SJSA1 (cell line): ENCODE results near the gene PSAPL1. TPM values are rescaled to one million over a fixed set of nuclear protein-coding genes. Genes with fewer than 3 reads are reported as not detected.

ENCODE experiments used
- DNase-seq, 2 experiments: peaks; one replicate each; pipeline ENCODE4 v3.0.0-alpha.2; 2015 to 2020; ENCODE audit warnings: low spot score in 2 of 2, low read depth in 1 of 2
- H3K27ac ChIP-seq: fragments of 250-450 bp; sonication (Bioruptor Pico); 2 replicates; pipeline ENCODE4 v1.5.1; 2020; ENCODE audit warnings: mild to moderate bottlenecking, moderate library complexity
- H3K27me3 ChIP-seq: fragments of 250-450 bp; sonication (Bioruptor Pico); replicated peaks from 2 replicates; pipeline ENCODE4 v1.5.1; 2020; ENCODE audit warnings: mild to moderate bottlenecking, moderate library complexity
- H3K36me3 ChIP-seq: fragments of 250-450 bp; sonication (Bioruptor Pico); 2 replicates; pipeline ENCODE4 v1.5.1; 2020; ENCODE audit warnings: mild to moderate bottlenecking
- H3K4me1 ChIP-seq: fragments of 250-450 bp; sonication (Bioruptor Pico); replicated peaks from 2 replicates; pipeline ENCODE4 v1.6.1; 2021; ENCODE audit warnings: mild to moderate bottlenecking
- H3K4me3 ChIP-seq: fragments of 250-450 bp; sonication (Bioruptor Pico); 2 replicates; pipeline ENCODE4 v1.5.1; 2020; ENCODE audit warnings: mild to moderate bottlenecking
- H3K9me3 ChIP-seq: fragments of 250-450 bp; sonication (Bioruptor Pico); replicated peaks from 2 replicates; pipeline ENCODE4 v1.5.1; 2020; ENCODE audit warnings: mild to moderate bottlenecking
- total RNA-seq: library from RNA; depleted of rRNA; stranded (reverse); fragments of >200 nt; shearing (Covaris generic); gene quantifications from 2 replicates; pipeline ENCODE4 v1.2.3, GENCODE V29; 2014

PSAPL1 gene
- total RNA-seq, 1 experiment from 2014 or later: not detected

DNA sequence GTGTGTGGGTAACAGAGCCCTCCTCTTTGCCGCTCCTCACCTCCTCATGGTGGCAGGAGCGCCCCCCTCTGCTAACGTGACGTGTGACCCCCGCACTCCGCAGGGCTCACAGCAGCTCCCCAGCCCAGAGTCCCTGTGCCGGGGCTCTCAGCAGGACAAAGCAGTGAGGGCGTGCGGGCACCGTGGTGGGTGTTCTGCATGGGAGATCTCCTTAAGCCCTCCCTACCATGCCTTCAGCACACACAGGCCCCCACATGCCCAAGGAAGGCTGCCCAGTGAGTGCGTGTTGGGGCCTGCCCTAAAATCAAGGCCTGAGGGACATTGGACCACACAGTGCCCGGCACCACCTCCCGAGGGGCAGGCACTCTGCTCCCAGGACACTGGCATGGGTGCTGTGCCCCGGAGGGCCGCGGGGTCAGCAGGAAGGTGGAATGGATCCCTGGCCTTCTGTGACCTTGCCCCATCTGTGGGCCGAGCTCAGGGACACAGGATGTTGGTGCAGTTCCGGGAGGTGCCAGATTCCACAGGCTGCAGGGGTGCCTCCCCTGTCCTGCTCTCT lies 10.1 kb downstream of the PSAPL1 start:
- Histone ChIP-seq H3K4me3 (no peak overlapping the region), H3K4me1 (no peaks in the 10 kb centered on the region), H3K9me3 (no peaks in the 10 kb centered on the region), H3K27ac (no peak overlapping the region), H3K27me3 (no peaks in the 10 kb centered on the region), H3K36me3 (no peaks in the 10 kb centered on the region)
- peak in 1 of 2 experiments; percentile 8 for DNase-seq

DNA sequence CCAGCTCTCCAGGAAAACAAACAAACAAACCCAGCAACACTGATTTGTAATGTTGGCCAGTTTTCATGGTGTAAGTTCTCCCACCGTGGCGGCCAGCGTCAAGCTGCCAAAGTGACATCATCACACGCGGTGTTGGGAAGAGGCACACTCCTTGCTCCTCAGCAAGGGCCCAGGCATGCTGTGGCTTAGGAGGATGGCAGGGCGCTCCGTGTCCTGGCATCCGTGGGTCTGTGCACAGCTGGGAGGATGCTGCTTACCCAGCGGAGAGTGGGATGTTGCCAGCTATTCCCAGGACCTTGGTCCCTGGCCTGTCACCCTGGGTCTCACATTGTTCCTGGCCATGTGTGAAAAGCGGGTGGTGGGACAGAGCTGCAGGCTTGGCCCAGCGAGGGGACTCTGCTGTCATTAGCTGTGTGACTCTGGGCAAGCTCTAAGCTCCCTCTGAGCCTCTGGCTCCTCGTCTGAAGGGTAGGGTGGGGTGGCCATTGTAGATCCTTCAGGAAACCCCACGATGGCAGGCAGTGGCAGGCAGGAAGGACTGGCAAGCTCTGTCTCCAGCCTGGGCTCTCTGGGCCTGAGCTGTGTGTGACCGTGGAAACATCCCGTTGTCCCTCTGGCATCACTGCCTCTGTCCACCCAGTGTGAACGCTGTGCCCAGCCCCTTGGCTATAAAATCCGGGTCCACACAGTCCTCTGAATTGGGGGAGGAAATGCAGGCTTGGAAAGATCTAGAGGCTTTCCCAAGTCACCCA lies 10.8 kb downstream of the PSAPL1 start:
- Histone ChIP-seq H3K27me3 (no peaks in the 10 kb centered on the region), H3K9me3 (no peaks in the 10 kb centered on the region), H3K4me1 (no peaks in the 10 kb centered on the region), H3K27ac (no peak overlapping the region), H3K4me3 (no peak overlapping the region), H3K36me3 (no peaks in the 10 kb centered on the region)
- peak in 1 of 2 experiments; percentile 16 for DNase-seq

DNA sequence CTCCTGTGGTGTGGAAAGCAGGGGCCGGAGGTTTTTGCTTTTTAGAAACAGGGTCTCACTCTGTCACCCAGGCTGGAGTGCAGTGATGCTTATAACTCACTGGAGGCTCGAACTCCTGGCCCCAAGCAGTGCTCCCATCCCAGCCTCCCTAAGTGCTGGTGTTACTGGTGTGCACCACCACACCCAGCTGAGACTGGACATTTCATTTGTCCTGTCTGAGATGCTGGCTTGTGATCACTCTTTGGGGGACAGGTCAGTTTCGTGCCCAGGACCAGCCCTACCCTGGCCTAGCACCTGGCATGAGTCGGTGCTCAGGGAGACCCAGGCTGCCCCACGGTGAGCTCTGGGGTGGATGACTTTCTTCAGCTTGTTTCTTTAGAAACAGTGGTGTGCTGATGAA lies 11.3 kb downstream of the PSAPL1 start:
- Histone ChIP-seq H3K27ac (no peak overlapping the region), H3K27me3 (no peaks in the 10 kb centered on the region), H3K36me3 (no peaks in the 10 kb centered on the region), H3K4me1 (no peaks in the 10 kb centered on the region), H3K4me3 (no peak overlapping the region), H3K9me3 (no peaks in the 10 kb centered on the region)
- peak in 1 of 2 experiments; percentile 8 for DNase-seq

DNA sequence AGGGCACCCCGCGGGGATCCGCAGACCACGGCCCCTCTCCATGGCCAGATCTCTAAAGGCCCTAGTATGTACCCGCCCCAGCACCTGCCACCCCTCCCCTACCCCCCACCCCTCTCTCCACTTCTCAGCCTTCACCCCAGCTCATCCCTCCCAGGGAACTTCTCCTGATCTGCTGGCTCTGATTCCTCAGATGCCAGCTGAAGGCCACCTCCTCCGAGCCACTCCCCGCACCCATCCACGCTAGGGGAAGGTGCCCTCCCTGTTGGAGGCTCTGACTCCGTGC lies 11.9 kb downstream of the PSAPL1 start:
- Histone ChIP-seq H3K27ac (no peak overlapping the region), H3K36me3 (no peaks in the 10 kb centered on the region), H3K27me3 (no peaks in the 10 kb centered on the region), H3K4me1 (no peaks in the 10 kb centered on the region), H3K4me3 (no peak overlapping the region), H3K9me3 (no peaks in the 10 kb centered on the region)
- peak in 1 of 2 experiments; percentile 5 for DNase-seq

DNA sequence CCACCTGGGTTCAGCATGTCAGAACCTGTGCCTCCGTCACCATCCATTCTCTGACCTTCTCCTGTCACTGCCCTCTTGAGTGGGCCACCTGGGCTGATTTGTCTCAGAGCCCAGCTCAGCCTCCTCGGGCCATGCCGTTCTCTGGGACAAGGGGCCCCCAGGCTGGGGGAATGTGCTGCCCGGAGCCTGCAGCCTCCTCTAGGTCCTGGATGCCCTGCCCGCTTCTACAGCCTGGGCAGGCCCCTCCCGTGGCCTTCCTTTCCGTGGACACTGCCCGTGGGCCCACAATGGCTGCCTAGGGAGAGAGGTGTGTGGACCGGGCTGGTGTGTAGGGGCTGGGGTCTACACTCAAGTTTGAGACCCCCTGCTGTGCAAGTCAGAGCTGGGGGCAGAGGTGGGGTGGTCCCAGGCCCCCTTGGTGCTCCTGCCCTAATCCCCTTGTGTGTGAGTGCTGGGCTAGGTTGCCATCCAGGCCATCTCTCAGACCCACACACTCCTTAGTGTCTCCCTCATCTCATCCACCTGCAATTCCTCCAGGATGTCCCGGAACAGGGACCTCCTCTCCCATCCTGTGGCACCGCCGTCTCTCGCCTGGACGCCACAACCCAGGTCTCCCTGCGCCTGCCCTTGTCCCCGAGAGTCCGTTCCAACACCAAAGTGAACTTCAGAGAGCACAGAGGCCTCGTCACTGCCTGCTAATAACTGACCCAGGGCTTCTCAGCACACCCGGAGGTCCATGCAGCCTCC lies 12.4 kb downstream of the PSAPL1 start:
- no peaks in the 10 kb centered on the region for H3K9me3 ChIP-seq
- no peak overlapping the region for H3K4me3 ChIP-seq
- H3K4me1 ChIP-seq: no peaks in the 10 kb centered on the region
- H3K36me3 ChIP-seq: no peaks in the 10 kb centered on the region
- H3K27ac ChIP-seq: no peak overlapping the region
- peak in 1 of 2 experiments; percentile 3 for DNase-seq
- no peaks in the 10 kb centered on the region for H3K27me3 ChIP-seq

DNA sequence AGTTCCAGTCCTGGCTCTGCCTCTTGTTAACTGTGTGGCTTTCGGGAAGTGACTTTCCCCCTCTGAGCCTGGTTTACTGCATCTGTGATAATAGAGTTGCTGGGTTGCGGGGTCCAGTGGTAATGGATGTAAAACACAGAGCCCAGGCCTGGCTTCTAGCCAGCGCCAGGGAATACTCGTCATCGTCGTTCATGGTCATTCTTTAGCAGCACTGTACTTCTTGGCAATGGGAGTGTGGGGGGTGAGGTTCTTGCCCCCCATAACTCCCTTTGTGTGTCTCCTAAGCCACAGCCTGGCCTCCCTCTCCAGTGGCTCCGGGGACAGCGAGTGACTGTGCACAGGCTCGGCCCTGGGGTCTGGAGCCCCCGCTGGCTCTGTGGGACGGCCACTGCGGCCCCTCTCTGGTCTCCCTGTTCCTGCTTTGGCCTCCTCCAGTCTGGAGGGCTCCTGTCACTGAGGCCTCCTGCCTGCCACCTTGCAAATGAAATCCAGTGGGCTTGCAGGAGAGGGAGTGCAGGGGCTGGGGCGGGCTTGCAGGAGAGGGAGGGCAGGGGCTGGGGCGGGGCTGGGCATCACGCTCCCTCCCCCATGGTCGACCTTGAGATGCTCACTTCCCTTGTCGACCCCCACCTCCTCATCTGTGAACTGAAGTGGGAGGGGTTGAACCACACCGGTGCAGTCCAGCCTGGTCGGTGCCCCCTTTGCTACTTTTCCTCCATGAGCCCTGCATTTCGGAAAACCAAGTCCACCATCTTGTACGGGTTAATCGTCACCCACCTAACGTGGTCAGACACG lies 13.2 kb downstream of the PSAPL1 start:
- Histone ChIP-seq H3K4me1 (no peaks in the 10 kb centered on the region), H3K36me3 (no peaks in the 10 kb centered on the region), H3K27me3 (no peaks in the 10 kb centered on the region), H3K27ac (no peak overlapping the region), H3K4me3 (no peak overlapping the region), H3K9me3 (no peaks in the 10 kb centered on the region)
- peak in 1 of 2 experiments; percentile 16 for DNase-seq

DNA sequence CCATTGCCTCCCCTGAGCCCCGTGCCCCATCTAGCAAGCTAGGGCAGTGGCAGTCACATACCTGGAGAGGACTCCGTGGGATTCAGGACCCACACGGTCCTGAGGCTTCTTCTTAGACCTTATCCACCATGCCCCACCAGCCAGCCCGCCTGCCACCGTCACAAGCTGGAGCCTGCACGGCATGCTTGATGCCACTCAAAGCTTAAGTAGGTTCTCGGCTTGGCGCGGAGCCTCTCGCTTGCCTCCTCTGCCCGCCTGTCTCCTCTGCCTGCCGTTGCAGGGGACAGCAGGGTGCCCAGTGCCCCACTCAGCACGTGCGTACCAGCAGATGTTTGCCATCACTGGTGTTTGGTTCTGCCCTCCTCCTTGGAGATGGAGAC lies 14.1 kb downstream of the PSAPL1 start:
- no peaks in the 10 kb centered on the region for H3K4me1 ChIP-seq
- H3K27ac ChIP-seq: no peak overlapping the region
- H3K36me3 ChIP-seq: no peaks in the 10 kb centered on the region
- no peaks in the 10 kb centered on the region for H3K9me3 ChIP-seq
- H3K4me3 ChIP-seq: no peak overlapping the region
- no peaks in the 10 kb centered on the region for H3K27me3 ChIP-seq
- peak in 1 of 2 experiments; percentile 19 for DNase-seq

DNA sequence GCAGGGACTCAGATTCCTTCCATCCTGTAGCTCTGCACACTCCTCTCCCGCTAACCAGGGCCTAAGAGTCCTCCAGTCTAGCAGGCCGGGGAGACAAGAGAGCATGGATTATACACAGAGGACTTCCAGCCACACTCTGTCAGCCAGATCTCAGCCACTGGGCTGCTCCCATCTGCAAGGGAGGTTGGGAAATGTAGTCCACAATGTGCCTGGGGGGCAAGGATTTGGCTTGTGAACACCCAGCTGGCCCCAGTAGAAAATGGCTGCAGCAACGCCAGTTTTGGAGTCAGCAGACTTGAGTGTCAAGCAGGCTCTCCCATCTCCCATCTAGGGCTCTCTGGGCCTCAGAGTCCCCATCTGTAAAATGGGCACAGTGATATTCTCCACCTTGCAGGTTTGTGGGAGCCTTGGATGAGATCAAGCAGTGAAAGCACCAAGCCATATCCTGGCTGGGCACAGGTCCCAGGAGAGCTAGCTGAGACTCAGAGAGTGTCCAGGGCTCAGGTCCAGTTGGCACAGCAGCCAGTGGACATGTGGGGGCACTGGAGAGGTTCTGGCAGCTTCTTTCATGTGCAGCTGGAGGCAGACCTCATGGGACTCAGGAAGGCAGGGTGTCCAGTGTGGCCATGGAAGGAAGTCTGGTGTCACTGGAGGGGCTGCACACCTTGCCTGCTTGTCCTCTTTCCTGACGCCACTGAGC lies 14.6 kb downstream of the PSAPL1 start:
- H3K27me3 ChIP-seq: no peaks in the 10 kb centered on the region
- H3K4me1 ChIP-seq: no peaks in the 10 kb centered on the region
- H3K9me3 ChIP-seq: no peaks in the 10 kb centered on the region
- no peak overlapping the region for H3K27ac ChIP-seq
- peak in 1 of 2 experiments; percentile 12 for DNase-seq
- no peak overlapping the region for H3K4me3 ChIP-seq
- H3K36me3 ChIP-seq: no peaks in the 10 kb centered on the region

DNA sequence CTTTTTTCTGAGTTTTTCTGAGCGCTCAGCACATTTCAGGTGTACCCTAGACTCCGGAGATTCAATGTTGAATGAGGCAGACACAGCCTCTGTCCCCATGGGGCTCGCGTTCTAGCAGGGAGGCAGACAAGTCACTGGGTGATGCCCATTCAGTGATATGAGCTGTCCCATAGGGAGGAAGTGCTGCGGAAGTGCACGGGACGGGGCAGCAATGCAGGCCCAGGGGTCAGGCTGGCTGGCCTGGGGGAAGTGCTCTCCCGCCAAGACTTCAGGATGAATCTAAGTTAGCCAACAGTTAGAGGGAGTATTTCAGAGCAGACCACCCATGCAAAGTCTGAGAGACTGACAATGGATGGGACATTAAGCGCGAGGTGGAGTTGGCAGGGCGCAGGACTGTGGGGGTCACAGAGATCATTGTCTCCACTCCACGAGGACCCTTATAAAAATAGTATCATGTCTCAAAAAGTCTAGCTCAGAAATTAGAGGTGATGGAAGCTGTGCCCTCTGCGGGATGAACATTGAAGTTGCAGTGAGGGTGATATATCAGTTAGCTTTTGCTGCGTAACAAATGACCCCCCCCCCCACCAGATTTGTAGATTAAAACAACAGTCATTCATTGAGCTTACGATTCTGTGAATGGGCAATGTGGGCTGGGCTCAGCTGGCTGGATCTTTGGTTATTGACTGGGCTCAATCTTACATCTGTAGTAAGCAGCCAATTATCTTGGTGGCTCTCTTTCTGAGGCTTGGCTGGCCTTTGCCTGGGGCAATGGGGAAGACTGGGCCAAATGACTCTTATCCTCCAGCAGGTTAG lies 16.4 kb downstream of the PSAPL1 start:
- Histone ChIP-seq H3K4me3 (no peak overlapping the region), H3K9me3 (no peaks in the 10 kb centered on the region), H3K27me3 (no peaks in the 10 kb centered on the region), H3K36me3 (no peaks in the 10 kb centered on the region), H3K27ac (no peak overlapping the region), H3K4me1 (no peaks in the 10 kb centered on the region)
- DNase-seq: peak in 1 of 2 experiments; percentile 6

DNA sequence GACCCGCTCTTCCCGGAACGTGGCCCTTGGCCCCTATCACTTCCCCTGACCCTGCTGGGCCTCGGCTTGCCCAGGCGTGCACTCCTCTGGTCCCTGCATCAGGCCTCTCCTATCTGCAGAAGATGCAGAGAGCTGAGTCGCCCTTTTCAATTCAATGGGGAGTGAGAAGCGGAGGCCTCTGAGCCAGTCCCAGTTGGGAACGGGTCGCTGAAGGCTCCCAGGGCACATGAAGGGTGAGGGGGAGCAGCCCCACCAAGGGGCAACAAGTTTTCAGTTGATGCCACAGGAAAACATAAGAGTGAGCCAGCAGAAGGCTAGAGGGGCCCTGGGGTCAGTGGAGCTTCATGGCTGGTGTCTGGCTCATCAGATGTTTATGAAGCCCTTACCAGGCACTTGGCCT lies 17.1 kb downstream of the PSAPL1 start:
- DNase-seq: peak in 1 of 2 experiments; percentile 11
- Histone ChIP-seq H3K27ac (no peak overlapping the region), H3K4me3 (no peak overlapping the region), H3K4me1 (no peaks in the 10 kb centered on the region), H3K36me3 (no peaks in the 10 kb centered on the region), H3K27me3 (no peaks in the 10 kb centered on the region), H3K9me3 (no peaks in the 10 kb centered on the region)

DNA sequence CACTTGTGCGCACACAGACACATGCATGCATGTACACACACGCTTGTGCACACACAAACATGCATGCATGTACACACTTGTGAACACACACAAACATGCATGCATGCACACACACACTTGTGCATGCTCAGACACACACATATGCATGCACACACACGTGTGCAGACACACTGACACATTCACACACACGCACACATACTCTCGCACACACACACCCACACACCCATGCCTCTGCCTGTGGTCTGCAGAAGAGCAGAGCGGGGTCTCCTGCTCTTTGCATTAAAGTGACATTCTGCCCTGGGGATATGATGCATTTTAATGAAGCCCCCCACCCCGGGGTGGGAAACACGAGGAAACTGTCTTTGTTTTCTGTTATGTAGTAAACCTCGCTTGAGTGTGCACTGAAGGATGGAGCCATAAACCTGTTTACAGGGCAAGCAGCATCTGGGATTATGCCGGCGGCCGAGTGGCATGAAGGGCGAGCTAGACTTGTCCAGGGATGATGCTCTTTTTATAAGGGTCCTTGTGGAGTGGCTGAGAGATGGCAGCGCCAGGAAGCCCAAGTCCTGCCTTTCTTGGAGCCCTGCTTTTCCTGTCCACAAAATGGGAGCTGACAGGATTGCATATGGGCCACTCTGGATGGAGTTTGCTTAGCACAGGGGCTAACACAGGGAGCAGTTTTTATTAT lies 17.8 kb downstream of the PSAPL1 start:
- Histone ChIP-seq H3K4me3 (no peak overlapping the region), H3K9me3 (no peaks in the 10 kb centered on the region), H3K36me3 (no peaks in the 10 kb centered on the region), H3K27me3 (no peaks in the 10 kb centered on the region), H3K27ac (no peak overlapping the region), H3K4me1 (no peaks in the 10 kb centered on the region)
- DNase-seq: peak in 1 of 2 experiments; percentile 9

DNA sequence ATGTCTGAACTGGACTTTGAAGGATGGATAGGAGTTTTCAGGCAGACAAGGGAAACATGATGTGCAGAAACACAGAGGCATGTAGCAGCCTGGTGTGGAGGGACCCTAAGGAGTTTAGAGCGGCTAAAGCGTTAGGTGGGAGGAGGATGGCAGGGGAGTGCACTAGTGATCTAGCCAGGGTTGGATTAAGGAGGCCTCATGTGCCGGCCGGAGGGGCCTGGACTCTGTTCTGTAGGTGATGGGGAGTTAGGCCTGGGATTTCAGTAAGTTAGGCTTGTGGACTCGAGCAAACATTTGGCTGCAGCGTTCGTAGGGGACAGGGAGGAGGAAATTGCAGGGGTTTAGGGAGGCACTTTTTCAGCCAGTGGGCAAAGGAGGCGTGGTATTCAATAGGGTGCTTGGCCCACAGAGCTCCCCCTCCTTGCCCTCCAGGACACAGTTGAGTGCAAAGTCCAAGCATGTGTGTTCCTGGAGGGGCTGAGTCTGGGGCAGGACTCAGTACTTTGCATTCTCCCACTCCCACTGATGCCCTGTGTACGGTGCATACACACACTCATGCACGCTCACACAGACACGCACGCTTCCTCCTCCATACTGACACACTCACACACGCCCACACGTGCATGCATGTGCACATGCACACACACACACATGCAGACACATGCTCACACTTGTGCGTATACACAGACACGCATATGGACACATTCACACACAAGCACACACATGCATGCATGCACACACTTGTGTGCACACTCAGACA lies 18.6 kb downstream of the PSAPL1 start:
- no peaks in the 10 kb centered on the region for H3K27me3 ChIP-seq
- H3K27ac ChIP-seq: no peak overlapping the region
- H3K9me3 ChIP-seq: no peaks in the 10 kb centered on the region
- no peak overlapping the region for H3K4me3 ChIP-seq
- no peaks in the 10 kb centered on the region for H3K36me3 ChIP-seq
- DNase-seq: peak in 1 of 2 experiments; percentile 9
- no peaks in the 10 kb centered on the region for H3K4me1 ChIP-seq
